GM10266 (cell line): ENCODE measurements around the gene PTPRN2.
"Not testable (repeated sequence)": the region's sequence is repeated elsewhere in the genome, so short reads cannot be mapped to it uniquely, and the experiment has no call there.

ENCODE experiments used
- DNase-seq: peaks from one replicate; pipeline ENCODE4 v3.0.0; 2012; ENCODE audit errors: extremely low spot score
- TF ChIP-seq, protein P1 (sequence below): IDR thresholded peaks from 2 replicates; pipeline ENCODE4 v1.5.1; 2012; ENCODE audit warnings: mild to moderate bottlenecking, low read depth; ENCODE audit not compliant: control insufficient read depth, insufficient read depth; ENCODE audit errors: missing control alignments

Gene PTPRN2

DNA sequence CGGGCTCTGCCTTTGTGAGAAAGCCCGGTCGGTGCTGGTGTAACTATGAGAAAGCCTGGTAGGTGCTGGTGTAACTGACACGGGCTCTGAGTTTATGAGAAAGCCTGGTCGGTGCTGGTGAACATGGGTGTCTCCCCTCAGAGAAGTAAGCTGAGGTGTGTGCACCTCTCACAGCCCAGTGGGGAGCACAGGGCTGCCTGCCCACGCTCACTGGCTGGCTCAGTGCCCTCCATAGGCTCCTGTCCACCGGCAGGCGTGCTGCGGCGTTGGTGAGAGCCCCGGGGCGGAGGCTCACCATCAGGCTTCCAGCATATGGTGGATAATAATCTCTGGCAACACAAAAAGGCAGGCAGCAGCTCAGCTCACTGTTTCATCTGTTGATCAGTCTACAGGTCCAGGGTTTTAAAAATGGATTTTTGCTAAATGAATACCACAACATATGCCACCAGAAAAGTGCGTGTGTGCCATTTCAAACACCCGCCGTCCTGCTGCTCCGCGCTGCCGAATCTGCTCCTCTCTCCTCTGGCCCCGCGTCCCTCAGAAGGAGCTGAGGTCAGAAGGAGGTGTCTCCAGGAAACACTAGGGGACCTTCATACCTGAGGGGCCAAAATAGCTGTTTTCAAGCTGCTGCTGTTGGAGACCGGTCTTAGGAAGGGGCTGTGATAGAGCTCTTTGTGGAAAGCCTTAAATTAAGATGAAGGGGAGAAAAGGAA lies 885.2 kb downstream of the PTPRN2 start:
- TF ChIP-seq, protein P1, sequence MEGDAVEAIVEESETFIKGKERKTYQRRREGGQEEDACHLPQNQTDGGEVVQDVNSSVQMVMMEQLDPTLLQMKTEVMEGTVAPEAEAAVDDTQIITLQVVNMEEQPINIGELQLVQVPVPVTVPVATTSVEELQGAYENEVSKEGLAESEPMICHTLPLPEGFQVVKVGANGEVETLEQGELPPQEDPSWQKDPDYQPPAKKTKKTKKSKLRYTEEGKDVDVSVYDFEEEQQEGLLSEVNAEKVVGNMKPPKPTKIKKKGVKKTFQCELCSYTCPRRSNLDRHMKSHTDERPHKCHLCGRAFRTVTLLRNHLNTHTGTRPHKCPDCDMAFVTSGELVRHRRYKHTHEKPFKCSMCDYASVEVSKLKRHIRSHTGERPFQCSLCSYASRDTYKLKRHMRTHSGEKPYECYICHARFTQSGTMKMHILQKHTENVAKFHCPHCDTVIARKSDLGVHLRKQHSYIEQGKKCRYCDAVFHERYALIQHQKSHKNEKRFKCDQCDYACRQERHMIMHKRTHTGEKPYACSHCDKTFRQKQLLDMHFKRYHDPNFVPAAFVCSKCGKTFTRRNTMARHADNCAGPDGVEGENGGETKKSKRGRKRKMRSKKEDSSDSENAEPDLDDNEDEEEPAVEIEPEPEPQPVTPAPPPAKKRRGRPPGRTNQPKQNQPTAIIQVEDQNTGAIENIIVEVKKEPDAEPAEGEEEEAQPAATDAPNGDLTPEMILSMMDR, result no peak

DNA sequence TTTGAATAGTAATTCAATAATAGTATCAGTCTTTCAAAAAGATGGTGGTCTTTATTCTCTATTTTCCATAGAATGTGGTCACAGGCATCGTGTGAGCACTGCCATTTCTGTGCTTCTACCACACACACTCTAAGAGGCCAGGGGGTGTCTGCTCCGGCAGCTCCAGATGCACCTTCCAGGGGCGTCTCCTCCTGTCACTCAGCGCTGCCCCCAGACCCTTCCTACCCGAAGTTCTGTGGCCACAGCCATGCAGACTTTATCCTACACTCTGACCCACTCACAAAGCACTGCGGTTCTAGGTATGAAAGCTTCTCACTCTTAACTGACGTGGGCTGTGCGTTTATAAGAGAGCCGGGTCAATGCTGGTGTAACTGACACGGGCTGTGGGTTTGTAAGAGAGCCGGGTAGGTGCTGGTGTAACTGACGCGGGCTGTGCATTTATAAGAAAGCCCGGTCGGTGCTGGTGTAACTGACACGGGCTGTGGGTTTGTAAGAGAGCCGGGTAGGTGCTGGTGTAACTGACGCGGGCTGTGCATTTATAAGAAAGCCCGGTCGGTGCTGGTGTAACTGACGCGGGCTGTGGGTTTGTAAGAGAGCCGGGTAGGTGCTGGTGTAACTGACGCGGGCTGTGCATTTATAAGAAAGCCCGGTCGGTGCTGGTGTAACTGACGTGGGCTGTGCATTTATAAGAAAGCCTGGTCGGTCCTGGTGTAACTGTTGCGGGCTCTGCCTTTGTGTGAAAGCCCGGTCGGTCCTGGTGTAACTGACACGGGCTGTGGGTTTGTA lies 886.0 kb downstream of the PTPRN2 start:
- not testable (repeated sequence) for DNase-seq

More for the DNA sequence above, 885.2 kb downstream of the PTPRN2 start:
- DNase-seq, result no peak

- TF ChIP-seq, protein P1, result no peak
- no peak for DNase-seq
These were observed 887.2 kb downstream of the PTPRN2 start for GRCh38 chr7:157700231-157701005.

DNA sequence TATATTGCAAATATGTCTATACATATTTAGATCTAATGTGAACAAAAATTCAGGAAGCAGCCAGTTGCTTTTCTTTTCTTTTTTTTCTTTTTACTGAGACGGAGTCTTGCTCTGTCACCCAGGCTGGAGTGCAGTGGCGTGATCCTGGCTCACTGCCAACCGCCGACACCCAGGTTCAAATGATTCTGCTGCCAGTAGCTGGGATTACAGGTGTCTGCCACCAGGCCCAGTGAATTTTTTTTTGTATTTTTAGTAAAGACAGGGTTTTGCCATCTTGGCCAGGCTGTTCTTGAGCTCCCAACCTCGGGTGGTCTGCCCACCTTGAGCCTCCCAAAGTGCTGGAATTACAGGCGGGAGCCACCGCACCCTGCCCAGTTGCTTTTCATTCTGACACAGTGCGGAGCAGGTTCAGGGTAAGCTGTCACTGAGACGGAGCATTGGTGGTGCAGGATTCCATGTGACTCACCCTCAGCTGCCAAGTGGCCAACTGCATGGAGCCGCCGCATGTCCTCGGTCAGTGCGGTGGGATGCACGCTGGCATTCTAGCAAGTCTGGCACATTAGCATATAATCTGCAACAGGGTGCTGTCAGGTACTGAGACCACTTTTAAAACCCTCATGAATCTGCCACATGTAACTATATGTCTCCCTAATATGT lies 888.1 kb downstream of the PTPRN2 start:
- no peak for DNase-seq
- TF ChIP-seq, protein P1, result no peak

DNA sequence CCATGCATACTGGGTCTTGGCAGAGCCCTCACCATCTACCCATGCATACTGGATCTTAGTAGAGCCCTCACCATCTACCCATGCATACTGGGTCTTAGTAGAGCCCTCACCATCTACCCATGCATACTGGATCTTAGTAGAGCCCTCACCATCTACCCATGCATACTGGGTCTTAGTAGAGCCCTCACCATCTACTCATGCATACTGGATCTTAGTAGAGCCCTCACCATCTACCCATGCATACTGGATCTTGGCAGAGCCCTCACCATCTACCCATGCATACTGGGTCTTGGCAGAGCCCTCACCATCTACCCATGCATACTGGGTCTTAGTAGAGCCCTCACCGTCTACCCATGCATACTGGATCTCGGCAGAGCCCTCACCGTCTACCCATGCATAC lies 890.3 kb downstream of the PTPRN2 start:
- DNase-seq, result not testable (repeated sequence)

DNA sequence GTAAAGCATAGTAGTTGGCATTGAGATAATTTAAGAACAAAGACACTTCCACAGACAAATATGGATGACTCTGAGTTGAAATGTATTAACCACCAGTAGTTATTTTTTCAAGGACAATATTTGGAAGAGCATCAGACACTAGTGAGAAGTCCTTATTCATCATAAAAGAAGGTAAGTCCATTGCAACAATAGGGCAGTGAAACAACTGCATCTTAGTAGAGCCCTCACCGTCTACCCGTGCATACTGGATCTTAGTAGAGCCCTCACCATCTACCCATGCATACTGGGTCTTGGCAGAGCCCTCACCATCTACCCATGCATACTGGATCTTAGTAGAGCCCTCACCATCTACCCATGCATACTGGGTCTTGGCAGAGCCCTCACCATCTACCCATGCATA lies 892.0 kb downstream of the PTPRN2 start:
- DNase-seq, result not testable (repeated sequence)

DNA sequence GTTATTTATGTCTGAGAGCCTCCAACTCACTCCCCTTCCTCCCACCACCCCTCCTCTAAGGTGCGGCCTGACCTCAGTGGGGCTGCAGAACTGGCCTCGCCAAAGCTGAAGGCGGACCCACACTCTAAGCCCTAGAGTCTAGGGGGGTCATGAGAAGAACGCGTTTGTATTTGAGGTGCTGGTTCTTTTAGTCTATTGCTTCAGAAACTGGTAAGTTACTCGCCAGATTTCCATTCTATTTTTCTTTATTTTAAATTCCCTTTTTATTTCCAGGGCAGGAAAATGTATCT lies 893.3 kb downstream of the PTPRN2 start:
- TF ChIP-seq, protein P1, result no peak
- no peak for DNase-seq

DNA sequence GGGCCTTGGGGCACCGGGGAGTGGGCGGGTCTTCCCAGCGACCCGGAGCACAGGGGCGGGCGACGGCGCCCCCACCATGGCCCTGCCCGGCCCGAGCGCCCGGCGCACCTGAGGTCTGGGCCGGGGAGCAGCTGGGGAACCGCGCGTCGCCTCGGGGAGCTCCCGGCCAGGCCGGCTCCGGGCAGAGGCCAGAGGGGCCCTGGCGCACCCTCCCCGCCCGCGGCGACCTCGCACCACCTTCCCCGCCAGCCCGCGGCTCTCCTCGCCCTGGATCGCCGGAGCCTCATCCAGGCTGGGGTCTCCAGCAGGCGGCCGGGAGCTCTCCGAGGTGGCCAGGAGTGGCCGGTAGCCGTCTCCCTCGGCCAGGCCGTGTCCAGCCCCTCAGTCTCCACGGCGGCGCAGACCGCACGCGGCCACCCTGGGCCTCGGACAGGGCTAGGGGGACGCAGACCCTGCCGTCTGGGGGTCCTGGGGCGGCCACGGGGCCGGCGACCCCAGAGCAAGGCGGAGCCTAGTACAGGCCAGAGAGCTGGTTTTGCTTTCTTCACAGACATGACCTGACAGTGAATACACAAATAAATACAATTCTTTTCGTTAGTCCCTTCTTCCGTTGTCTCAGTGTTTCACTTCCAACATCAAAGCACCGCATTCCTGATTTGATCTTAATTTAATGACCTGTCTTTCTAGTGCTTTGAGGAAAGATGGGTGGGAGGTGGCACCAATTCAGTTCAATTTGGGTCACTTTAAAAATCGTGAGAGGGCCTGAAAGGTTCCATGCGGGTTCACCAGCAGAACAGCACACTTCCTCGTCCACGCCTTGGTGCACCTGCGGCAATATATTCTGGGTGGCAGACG lies 893.9 kb downstream of the PTPRN2 start:
- TF ChIP-seq, protein P1, result no peak

More for the DNA sequence above, 893.9 kb downstream of the PTPRN2 start:
- no peak for DNase-seq
